GM21515 (cell line): Measurements from ENCODE around the gene AFAP1.

Source experiments
- ATAC-seq: cut with Tn5 transposase; IDR thresholded peaks from one replicate; pipeline ENCODE4 v1.9.1; 2021; ENCODE audit not compliant: unreplicated experiment

Gene AFAP1

DNA sequence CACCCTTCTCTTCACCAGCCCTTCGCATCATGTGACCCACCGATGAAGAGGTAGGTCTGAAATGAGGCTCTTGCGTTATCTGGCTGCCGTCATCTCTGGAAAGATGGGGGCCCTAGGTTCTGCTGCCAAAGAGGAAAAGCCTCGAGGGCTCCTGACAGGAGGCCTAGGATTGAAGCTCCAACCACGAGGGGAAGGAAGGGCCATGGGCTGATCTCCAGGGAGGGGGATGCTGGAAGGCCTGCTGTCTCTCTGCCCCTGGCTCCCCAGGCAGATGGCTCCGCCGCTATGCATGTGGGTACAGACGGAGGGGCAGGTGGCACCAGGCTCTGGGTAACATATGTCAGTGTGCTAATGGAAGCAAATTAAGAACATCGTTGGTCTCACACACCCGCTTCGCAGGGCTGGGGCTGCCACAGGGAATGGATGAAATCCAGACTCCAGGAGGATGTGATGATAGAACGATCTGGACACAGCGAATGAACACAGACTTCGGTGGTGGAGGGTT is 44.9 kb downstream of the AFAP1 start:
- ATAC-seq = no peak

DNA sequence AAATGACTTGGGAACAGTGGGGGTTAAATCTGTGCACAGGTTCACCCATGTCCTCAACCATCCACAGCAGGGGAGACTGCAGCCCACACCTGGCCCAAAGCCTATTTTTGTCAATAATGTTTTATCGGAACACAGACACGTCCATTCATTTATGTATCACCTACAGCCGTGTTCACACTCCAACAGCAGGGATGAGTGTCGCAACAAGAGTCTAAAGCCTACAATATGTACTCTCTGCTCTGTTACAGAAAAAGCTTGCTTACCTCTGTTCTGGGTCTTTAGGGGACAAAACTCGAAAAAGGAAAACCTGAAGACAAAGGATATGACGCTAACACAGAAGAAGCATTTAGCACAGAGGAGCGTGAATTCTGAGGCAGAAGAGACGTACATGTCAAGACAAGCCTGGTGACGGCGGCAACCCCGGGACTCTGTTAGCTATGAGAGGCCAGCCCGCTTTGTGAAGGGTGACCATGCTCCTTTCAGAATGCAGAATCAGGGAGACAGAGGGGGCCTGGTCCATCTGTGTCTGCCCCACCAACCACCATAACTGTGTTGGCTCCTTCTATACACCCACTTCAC is 45.5 kb downstream of the AFAP1 start:
- ATAC-seq = no peak

DNA sequence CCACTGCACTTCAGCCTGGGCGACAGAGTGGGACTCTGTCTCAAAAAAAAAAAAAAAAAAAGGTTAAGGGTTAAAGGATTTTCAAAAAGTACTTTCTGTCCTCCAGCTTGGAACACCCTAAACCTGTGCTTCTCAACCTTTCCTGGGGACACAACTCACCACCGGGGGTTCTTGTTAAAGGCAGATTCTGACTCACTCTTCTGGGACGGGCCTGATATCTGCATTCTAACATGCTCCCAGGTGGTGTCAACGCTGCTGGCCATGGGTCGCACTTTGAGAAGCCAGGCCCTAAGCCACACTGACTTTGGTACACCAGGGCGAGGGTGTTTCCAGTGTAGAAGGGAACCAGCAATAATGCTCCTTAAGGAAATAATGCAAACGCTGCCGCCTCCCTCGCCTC is 46.1 kb downstream of the AFAP1 start:
- no peak for ATAC-seq

DNA sequence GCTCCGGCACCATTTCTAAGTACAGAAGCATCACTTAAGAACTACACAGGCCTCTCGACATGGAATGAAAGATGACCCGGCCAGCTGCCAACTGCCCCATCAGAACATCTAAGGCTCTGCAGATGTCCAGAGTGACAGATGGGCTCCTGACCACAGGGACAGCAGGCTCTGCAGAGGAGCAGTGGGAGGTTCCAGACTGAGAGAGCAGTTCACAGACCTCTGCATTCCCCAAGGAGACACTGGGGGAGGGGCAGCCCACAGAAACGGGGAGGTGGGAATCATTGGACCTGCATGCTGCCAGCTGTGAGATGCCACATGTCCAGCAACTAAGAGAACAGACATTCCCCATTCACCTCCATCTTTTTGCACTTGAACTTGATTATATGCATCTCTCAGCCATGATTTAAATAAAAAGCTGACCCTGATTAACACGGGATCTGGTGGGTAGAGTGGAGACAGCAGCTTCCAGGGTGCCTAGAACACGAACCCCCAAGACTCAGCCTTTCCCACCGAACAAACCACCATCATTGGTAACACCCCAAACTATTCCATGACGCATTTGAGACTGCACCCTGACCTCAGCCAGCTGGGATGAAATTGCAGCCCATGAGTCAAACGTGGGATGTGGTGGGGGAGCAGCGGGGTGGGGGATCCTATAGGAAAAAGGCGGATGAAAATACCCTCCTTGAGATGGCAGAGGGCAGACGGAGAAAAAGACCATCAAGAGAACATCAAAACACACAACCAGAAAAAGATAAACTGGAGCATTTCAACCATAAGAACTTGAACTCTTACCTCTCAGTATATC is 47.2 kb downstream of the AFAP1 start:
- ATAC-seq = no peak

DNA sequence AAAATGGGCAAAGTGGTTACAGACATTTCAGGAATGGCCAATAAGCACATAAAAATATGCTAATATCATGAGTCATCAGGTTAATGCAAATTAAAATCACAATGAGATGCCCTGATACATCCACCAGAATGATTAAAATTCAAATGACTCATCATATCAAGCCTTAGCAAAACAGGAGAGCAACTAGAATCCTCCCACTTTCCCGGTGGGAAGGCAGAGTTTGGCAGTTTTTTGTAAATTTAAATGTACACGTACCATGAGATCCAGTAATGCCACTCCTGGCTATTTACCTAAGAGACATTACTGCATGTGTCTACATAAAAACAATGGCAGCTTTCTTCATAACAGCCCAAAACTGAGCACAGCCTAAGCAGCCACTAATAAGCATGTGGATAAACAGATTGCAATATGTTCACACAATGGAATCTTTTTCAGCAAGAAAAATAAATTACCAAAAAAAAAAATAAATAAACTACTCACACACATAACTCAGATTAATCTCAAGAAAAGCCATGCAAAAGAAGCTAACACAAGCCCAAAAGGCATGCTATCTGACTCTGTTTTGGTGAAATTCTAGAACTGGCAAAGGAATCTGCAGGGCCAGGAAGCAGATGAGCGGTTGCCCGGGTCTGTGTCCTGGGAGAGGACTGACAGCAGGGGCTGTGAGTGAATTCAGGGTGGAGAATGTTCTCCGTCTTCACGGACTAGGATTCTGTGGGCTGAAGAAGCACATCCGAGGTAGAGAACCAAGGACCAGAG is 48.8 kb downstream of the AFAP1 start:
- ATAC-seq = no peak

DNA sequence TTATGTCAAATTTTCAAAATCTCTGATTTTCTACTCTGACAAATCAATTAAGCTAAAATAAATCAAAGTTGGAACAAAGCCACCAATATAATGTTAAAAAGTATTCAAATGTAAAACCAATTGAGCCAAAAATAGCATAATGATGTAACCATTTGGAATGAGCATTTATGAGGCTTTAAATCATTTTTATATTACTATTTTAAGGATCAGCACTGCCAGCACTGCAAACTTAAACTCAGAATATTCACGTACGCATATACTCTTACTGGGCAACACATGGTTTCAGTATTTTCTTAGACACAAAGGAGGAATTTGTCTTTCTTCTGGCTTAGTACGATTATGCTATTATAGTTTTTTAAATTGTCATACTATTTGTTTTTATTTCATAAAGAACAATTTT is 52.2 kb downstream of the AFAP1 start:
- no peak for ATAC-seq

DNA sequence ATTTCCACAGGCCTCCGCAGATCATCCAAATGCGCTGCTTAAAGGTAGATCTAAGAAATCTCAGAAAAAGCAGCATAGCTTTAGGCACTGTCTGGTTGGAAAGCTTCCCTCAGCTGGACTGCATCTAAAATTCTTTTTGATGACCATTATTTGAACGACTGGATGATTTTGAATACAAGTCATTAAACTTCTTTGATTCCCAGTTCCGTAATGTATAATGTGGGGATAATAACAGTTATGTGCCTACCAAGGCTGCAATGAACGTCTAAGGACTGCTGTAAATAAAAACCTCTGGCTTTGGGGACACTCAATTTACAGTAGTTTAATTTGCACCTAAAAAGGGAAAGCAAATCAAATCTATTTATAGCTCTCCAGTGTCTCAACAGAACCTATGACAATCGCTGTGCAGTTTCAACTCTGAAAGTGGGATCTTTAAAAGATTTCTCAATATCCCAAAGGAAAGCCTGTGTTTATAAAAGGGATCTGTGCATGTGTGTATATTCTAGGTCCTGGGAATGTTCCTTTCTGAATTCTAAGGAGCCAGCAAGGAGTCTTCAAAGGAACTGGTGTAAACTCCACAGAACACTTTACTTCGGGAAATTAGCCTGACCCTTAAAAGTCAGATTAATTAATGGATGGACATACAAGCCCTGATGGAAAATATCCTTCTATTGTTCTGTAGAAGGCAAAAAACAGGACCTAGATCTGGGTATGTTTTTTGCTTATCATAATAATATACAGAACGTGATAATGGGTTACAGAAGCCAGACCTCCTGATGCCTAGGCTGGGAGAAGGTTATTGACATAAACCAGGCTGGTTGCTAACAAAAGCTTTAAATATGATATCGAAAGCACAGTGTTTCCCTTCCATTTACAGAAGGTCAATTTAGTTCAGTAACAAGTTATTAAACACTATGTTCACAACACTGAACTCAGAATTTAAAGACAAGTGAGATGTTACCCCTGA is 53.4 kb downstream of the AFAP1 start:
- ATAC-seq = no peak

DNA sequence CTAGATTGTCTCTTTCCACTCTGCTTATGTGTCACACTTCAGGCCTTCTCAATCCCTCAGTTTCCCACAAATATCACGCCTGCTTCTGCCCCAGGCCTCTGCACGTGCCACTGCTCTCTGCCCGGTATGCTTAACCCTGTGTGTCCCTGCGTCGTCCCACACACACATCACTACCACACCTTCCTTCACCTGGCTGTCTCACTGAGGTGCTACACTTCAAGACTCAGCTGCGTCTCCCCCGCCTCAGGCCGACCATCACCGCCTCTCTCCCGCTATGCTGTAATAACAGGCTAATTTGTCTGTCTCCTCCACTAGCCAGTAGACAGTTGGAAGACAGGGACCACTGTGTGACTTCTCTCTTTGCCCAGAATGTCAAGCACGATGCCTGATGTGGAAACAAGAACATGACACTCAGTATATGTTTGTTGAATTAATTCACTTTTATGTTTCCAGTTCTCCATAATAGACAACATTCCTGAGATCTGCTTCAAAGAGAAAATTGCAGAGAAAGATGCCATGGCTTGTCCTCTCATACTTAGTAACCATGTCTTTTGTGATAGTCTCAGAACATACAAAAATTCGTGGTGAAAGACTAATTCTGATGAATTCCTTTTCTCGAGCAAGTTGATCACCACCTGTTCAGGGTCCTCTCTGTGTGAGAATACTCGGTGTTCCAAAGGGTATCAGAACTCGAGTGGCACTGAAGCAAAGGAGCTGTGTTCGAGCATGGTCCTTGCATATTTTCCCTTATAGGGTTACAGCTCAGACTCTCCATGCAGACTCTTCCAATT is 54.2 kb downstream of the AFAP1 start:
- no peak for ATAC-seq

DNA sequence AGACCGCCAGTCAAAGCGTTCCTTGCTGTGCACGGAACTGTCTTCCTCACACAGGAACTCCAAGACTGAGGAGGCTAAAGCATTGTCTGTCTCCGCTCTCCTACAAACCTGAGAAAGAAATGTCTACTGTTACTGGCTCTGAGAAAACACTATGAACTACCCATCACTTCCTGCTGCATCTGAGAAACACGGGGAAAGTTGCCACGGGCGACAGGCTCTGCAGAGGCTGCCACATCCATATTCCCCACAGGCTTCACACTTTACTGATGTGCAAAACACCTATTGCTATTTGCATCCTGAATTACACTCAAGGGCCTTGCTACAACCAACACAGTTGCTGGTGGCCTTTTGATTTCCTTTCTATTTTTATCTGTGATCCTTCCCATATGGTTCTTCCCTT is 59.0 kb downstream of the AFAP1 start:
- no peak for ATAC-seq

DNA sequence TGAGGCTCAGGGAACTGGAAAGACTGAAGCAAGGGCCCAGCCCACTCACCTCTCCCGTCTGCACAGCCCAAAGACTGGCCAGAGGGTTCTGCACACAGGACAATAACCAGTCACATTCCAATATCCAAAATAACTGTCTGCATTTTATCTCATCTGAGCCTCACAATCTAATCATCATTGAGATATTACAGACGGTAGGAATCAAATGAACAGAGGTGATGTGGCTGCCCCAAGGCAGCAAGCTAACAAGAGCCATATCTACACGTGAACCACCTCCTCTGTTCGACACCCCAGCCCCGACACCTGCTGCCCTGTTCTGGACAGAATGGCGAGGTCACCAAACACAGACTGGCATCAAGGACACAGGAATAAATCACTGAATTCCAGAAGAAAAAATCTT is 60.5 kb downstream of the AFAP1 start:
- no peak for ATAC-seq

DNA sequence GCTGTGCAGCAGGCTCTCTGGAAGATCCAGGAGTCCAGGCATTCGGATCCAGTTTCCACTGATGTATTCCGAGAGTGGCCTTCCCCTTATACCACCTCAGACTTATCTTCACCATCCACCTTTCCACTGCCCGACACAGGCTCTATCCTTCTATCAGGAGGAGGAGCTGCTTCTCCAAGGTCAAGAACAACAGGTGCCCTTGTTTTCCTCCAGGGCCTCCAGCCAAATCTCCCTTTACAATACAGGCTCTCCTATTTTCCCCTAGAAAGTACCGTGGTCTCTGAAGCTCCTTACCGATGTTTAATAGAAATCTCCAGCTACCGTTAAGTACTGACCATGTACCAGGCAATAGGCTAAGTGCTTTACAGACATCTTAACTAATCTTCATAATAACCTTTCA is 61.3 kb downstream of the AFAP1 start:
- no peak for ATAC-seq

DNA sequence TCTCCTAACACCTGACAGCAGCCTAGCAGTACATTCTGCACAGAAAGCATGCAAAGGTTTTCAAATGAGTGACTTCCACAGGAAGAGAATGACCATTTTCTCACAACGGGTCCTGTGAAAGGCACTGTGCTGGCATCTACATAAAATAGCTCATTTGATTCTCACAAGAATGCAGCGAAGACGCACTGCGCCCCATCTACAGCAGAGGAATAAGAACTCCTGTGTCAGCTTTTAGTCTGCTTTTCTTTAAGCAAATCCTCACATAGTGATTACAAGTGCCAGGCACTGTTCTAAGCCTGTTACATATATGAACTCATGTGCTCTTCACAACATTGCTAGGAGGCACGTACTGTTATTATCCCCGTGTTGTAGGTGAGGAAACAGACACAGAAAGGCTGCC is 62.5 kb downstream of the AFAP1 start:
- ATAC-seq = no peak

DNA sequence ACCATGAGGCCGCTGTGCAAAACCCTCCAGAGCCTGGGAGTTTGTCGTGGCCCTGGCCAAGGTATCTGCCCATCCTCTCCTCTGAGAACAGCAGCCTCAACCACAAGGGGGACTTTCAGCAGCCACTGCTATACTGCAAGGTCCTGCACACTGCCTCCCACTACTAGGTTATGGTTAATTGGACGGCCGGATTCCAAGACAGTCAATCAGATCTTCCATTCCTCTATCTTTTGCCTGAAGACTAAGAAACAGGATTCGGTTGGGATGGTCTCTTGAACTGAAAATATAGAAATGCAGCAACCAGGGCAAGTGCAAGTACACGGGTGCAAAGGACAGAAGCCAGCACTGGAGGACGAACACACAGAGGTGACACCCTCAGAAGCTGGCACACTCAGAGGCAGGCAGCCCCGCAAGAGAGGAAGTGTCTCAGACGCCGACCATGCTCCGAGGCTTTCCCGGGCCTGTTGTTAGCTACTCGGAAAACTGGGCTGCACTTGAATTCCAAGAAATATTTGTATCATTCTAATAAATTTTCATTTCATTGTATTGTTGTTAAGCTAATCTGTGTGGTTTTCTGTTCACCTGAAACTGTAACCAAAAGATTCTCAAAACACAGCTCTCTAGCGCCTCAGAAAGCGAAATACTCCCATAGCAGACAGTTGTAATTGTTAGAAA is 63.3 kb downstream of the AFAP1 start:
- ATAC-seq = no peak

DNA sequence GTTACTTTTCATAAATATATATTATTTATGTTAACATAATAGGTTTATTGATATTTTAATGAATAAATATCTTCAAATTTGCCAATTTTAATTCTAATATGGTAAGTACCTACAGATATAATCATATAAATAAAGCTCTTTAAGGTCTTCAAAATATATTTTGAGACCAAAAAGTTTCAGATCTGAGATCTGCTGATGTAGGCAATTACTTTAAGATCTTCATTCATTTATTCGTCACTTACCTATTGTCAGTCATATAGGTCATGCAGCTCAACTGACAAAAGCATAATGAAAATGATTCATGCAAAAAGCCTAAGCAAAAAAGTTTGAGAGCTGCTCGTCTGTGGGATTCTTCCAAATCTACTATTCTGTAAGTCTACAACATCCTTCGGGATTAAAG is 64.8 kb downstream of the AFAP1 start:
- ATAC-seq = no peak

DNA sequence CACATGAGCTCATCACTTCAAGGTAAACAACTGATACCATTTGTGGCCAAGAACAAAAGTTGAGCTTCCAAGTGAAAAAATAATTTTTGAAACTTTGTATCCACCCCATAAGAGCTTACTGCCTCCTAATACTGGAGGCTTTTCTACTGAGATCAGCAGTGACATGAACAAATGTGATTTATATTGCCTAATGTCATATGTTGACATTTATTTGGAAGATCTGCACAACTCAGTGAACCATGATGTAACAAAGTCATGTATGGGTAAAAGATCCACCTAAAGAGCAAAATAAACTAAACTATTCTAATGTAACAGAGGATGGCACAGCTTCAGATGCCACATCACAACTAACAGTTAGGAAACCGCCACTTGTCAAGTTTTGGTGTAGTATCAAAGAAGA is 65.8 kb downstream of the AFAP1 start:
- no peak for ATAC-seq

DNA sequence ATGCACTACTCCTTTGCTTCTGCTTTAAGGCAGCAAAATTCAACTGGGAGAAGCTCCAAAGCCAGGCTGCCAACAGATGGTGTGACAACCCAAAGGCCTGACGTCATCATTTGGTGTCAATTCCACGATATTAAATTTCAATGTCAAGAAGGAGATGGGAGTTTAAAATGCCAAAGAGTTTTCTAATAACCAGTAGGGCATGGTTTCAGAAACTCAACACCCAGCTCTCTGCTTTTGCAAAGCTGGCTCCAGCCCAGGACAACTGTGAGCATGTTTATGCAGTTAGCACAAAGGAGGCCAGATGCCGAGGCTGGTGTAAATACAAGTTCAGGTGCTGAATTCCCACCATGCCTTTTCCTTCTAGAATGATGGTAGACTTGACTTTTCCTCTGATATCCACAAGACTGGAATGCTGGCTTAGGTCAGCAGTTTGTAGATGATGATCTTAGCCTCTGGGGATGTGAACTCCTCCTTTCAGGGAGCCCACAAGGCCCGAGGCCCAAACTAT is 67.3 kb downstream of the AFAP1 start:
- no peak for ATAC-seq

DNA sequence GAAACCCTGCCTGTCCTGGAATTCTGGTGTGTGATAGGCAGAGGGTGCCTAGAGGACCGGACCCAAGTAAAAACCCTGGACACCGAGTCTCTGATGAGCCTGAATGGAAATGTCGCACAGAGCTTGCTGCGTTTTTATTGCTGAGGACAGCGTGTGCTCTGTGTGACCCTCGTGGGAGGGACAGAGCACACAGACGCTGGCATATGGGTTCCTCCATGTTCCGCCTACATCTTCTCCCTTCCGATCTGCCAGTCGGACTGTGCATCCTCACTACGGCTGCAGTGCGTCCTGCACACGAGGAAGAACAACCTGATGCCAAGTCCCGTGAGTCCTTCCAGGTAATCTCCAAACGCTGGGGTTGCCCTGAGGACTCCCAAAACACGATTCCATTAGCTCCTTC is 68.3 kb downstream of the AFAP1 start:
- ATAC-seq = no peak

DNA sequence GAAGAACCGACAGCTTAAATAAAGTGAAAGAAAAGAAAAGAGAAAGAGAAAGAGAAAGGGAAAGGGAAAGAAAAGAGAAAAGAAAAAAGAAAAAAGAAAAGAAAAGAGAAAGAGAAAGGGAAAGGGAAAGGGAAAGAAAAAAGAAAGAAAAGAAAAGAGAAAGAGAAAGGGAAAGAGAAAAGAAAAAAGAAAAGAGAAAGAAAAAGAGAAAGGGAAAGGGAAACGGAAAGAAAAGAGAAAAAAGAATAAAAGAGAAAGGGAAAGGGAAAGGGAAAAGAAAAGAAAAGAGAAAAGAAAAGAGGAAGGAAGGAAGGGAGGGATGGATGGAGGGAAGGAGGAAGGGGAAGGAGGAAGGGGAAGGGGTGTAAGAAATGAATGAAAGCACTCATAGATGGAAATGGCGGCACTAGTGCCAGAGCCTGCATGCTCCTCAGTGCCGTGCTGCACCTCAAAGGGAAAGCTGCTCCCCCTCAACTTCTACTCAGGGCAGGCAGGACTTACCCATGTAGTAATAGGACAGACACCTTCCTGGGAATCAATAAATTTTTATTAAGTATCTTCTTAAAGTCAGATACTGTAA is 70.7 kb downstream of the AFAP1 start:
- no peak for ATAC-seq

DNA sequence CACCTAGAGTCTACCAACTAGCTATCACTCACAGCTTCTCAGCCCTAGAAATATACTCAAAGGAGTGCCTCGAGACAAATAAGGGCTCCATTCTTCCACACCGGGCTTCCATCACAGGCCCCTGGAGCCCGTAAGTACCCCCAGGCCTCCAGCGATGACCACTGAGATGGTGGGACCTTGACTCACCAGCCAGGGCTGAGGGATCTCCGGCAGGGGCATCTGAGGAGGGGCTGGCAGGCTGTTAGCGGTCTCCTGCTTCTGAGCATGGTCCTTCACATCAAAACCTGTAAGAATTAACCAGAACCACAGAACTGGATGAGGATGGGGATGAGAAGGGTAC is 71.3 kb downstream of the AFAP1 start:
- no peak for ATAC-seq
